Measurements from ENCODE around the gene ZFP69. TPM values are rescaled to one million over a fixed set of nuclear protein-coding genes. Genes with fewer than 3 reads are reported as not detected.

Gene ZFP69
- total and polyA plus RNA-seq, 2 donors (not counting 3 experiments of a cell fraction or from before 2014, with no cell fraction given) = 0.98 to 2.4 TPM

- Histone ChIP-seq H3K9ac (replicated peaks; ENCODE audit: extremely low read depth, insufficient read depth, low read length) (no peak overlapping the region), H2AFZ (ENCODE audit: low read depth, low read length) (no peak overlapping the region), H3K9me1 (replicated peaks; ENCODE audit: control insufficient read depth, extremely low read depth, insufficient read depth, low read length) (no peaks in the 10 kb centered on the region), H3K9me3 (replicated peaks; ENCODE audit: control insufficient read depth, insufficient read depth, low read length) (no peaks in the 10 kb centered on the region), H3K79me2 (ENCODE audit: control insufficient read depth, insufficient read depth, low read length) (no peaks in the 10 kb centered on the region), H3K4me1 (ENCODE audit: control insufficient read depth, extremely low read depth, insufficient read depth, low read length) (no peaks in the 10 kb centered on the region), H3K4me2 (ENCODE audit: insufficient read depth, low read length) (no peak overlapping the region), H3K27ac (ENCODE audit: insufficient read depth, low read depth, low read length) (no peak overlapping the region), H3K36me3 (ENCODE audit: control insufficient read depth in 2 of 2, extremely low read depth in 1 of 2, insufficient read depth in 2 of 2, low read length in 2 of 2) (no peaks in the 10 kb centered on the region), H4K20me1 (replicated peaks; ENCODE audit: control insufficient read depth, extremely low read depth, insufficient read depth, low read length) (no peaks in the 10 kb centered on the region), H3K27me3 (ENCODE audit: control insufficient read depth in 2 of 2, insufficient read depth in 2 of 2, low read length in 2 of 2) (no peaks in the 10 kb centered on the region), H3K4me3 (replicated peaks in 1 of 3; ENCODE audit: insufficient read depth in 1 of 3, low read depth in 1 of 3, low read length in 3 of 3) (no peak overlapping the region)
- no TSS peak for BruUV-seq (replicated peaks)
- CTCF ChIA-PET = interaction anchor here (0.6 to 4.3 kb wide), 38 partner anchors 8 to 466 kb away, joined by 3 to 105 read pairs (median 5); partner anchors contain the start of genes EXO5, SMAP2, ZFP69B and ZNF684
- TF ChIP-seq EZH2 (IDR thresholded peaks at IDR 0.05; ENCODE audit: borderline replicate concordance, low read depth, low read length, severe bottlenecking) (no peak), FOS (IDR thresholded peaks at IDR 0.05; ENCODE audit: borderline replicate concordance, insufficient read depth, low read length) (no peak), CTCF (IDR thresholded peaks at IDR 0.05; ENCODE audit: extremely low read depth in 1 of 2, insufficient read depth in 1 of 2, low read depth in 1 of 2, low read length in 2 of 2) (peak; percentile 67 to 82), POLR2A (IDR thresholded peaks at IDR 0.05; ENCODE audit: low read depth, low read length) (no peak), JUN (IDR thresholded peaks at IDR 0.05; ENCODE audit: borderline replicate concordance, insufficient read depth, insufficient read length, low read depth) (no peak), MYC (IDR thresholded peaks at IDR 0.05; ENCODE audit: low read depth, low read length) (no peak), POLR2AphosphoS5 (IDR thresholded peaks at IDR 0.05; ENCODE audit: insufficient read depth, low read depth, low read length) (no peak), GATA2 (IDR thresholded peaks at IDR 0.05; ENCODE audit: insufficient read depth, insufficient read length, low read depth, low read length) (peak; percentile 29)
- POLR2A ChIA-PET = no interaction called here
- dilution Hi-C loops (cut with MboI; ENCODE audit: extremely low pct_ligation_motif_present, low sequenced_read_pairs) (no loop called here), intact Hi-C loops (cut with micrococcal nuclease) (loop anchor here (1.0 kb wide), 1 partner anchor 294 kb away; no protein-coding TSS in a partner anchor)
- DNase-seq (ENCODE audit: low read depth, low spot score) (peak; percentile 51), FAIRE-seq (peak; percentile 83)
Measured at GRCh38 chr1:40438391-40439015, 38.6 kb upstream of the ZFP69 start.
